Measurements from ENCODE around the gene SPOCD1.

The SPOCD1 gene

GRCh38 chr1:31815752-31816500 is at the start of gene SPOCD1:
TSS of gene SPOCD1 (minus strand) at chr1:31816022. CDS start at chr1:31815333, 689 bp downstream.
- peak; percentile 70 for DNase-seq (ENCODE audit: low read depth)

- no peak for DNase-seq (ENCODE audit: low read depth)
These were observed 46.2 kb upstream of the SPOCD1 start for GRCh38 chr1:31862071-31862470.

- no peak for DNase-seq (ENCODE audit: low read depth)
These were observed 45.5 kb upstream of the SPOCD1 start for GRCh38 chr1:31861346-31861745.

GRCh38 chr1:31860581-31860980 is 44.8 kb upstream of the SPOCD1 start:
- no peak for DNase-seq (ENCODE audit: low read depth)

GRCh38 chr1:31859719-31860118 is 43.9 kb upstream of the SPOCD1 start:
- no peak for DNase-seq (ENCODE audit: low read depth)

GRCh38 chr1:31859044-31859443 is 43.2 kb upstream of the SPOCD1 start:
- DNase-seq (ENCODE audit: low read depth), result no peak

GRCh38 chr1:31857863-31858262 is 42.0 kb upstream of the SPOCD1 start:
- no peak for DNase-seq (ENCODE audit: low read depth)

GRCh38 chr1:31856140-31856539 is 40.3 kb upstream of the SPOCD1 start:
- no peak for DNase-seq (ENCODE audit: low read depth)

GRCh38 chr1:31855038-31855845 is 39.4 kb upstream of the SPOCD1 start:
- DNase-seq (ENCODE audit: low read depth), result no peak

- no peak for DNase-seq (ENCODE audit: low read depth)
These were observed 33.8 kb upstream of the SPOCD1 start for GRCh38 chr1:31849653-31850052.

GRCh38 chr1:31848381-31848897 is 32.6 kb upstream of the SPOCD1 start:
- peak; percentile 31 for DNase-seq (ENCODE audit: low read depth)

GRCh38 chr1:31846484-31846883 is 30.7 kb upstream of the SPOCD1 start:
- no peak for DNase-seq (ENCODE audit: low read depth)

GRCh38 chr1:31843506-31843905 is 27.7 kb upstream of the SPOCD1 start:
- no peak for DNase-seq (ENCODE audit: low read depth)

GRCh38 chr1:31839662-31840343 is 24.0 kb upstream of the SPOCD1 start:
- DNase-seq (ENCODE audit: low read depth), result no peak

- DNase-seq (ENCODE audit: low read depth), result no peak
These were observed 21.8 kb upstream of the SPOCD1 start for GRCh38 chr1:31837451-31838158.

GRCh38 chr1:31836638-31837037 is 20.8 kb upstream of the SPOCD1 start:
- DNase-seq (ENCODE audit: low read depth), result no peak

- no peak for DNase-seq (ENCODE audit: low read depth)
These were observed 19.6 kb upstream of the SPOCD1 start for GRCh38 chr1:31835415-31835814.

- DNase-seq (ENCODE audit: low read depth), result no peak
These were observed 18.7 kb upstream of the SPOCD1 start for GRCh38 chr1:31834501-31834900.

GRCh38 chr1:31831397-31832378 is 15.9 kb upstream of the SPOCD1 start:
- DNase-seq (ENCODE audit: low read depth), result no peak

GRCh38 chr1:31830511-31830910 is 14.7 kb upstream of the SPOCD1 start:
- no peak for DNase-seq (ENCODE audit: low read depth)

GRCh38 chr1:31830065-31830464 is 14.2 kb upstream of the SPOCD1 start:
- no peak for DNase-seq (ENCODE audit: low read depth)
